Measurements from ENCODE around the gene TTC3. TPM values are rescaled to one million over a fixed set of nuclear protein-coding genes. Genes with fewer than 3 reads are reported as not detected.
"Not testable (repeated sequence)": the region's sequence is repeated elsewhere in the genome, so short reads cannot be mapped to it uniquely, and the experiment has no call there.

Gene TTC3
- polyA plus RNA-seq, 1 donor: 107 TPM

DNA sequence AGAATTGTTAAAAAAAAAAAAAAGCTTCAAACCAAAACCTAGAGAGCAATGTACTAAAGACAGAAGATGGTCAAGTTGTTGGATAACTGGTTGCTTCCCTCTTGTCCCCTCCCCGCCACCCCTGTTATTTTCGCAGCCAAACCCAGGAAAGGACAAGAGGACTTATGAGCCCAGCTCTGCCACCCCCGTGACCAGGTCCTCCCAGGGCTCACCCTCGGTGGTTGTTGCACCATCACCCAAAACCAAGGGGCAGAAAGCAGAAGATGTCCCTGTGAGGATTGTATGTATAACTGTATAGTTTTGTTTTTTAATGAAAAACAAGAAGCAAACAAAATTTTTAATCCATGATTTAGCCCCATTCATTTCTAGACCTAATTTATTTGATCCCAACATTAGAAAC is 124.7 kb downstream of the TTC3 start:
- DNase-seq: no peak

DNA sequence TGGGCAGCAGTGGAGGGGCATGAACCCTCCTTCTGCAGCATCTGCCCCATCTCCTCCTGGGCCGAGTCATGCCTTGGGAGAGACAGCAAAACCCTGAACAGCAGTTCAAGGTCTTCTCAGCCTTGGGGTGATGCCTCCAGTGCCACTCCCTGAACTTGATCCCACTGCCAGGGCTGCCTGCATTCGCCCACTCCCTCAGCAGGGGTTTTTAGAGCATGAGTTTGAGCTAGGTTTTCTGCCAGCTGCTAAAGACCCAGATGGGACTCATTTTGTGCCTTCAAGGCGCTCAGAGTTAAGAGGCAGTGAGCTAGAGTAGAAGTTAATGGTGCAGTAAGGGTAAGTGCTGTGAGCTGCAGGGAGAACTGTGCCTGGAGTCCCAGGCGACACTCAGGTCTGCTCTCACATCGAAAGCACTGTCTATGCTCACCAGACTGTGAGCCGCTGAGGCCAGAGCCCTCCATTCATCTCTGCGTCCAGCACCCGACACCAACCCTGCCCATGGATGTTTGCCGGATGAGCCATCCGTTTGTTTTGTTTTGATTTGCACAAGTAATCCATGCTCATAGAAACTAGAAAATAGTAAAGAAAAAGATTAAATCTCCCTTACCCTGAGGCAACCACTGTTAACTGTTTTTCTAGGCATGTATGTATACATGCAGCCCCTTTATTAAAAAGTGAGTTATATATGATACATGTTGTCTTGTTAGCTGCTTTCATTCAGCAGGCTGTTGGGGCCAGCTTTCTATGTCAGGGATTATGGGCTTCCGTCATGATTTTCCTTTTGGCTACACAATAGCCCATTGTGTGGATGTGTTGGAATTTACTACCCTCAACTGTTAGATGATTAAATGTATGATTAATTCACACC is 126.2 kb downstream of the TTC3 start:
- DNase-seq: no peak

DNA sequence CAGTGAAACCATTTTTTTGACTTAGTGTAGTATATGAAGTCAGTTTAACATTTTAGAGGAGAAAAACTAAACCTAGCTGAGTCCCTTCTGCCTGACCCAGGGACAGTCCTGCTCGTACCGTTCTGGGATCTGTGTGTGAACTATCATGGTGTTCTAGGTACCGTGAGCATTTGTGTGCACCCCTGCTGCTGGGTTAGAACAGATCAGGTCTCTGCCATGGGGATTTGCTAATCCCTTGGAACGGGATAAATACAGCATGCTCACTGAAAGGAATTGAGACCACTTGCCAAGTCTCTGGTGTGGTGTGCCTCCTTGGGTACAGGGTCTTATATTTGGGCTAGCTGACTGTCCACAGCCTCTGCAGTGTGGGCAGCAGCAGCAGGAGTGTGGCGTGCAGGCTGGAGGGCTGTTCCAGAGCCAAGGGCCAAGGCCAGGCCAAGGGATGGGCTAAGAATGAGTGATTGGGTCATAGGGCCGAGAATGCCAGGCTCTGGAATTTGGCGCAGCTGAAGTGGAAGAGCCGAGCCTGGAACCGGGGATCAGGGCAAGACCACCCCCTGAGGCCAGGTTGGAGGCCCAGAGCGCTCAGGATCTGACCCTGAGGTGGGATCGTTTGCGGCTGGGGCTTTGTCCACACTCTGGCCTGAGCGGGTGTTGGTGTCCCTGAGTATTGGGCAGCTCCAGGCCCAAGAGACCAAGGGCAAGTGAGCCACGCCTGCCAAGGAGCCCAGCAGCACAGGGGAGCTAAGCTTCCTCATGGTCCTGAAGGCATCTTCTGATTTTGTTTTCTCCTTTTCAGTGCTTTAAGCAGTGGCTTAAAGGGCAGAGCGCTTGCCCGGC is 127.8 kb downstream of the TTC3 start:
- DNase-seq: no peak

DNA sequence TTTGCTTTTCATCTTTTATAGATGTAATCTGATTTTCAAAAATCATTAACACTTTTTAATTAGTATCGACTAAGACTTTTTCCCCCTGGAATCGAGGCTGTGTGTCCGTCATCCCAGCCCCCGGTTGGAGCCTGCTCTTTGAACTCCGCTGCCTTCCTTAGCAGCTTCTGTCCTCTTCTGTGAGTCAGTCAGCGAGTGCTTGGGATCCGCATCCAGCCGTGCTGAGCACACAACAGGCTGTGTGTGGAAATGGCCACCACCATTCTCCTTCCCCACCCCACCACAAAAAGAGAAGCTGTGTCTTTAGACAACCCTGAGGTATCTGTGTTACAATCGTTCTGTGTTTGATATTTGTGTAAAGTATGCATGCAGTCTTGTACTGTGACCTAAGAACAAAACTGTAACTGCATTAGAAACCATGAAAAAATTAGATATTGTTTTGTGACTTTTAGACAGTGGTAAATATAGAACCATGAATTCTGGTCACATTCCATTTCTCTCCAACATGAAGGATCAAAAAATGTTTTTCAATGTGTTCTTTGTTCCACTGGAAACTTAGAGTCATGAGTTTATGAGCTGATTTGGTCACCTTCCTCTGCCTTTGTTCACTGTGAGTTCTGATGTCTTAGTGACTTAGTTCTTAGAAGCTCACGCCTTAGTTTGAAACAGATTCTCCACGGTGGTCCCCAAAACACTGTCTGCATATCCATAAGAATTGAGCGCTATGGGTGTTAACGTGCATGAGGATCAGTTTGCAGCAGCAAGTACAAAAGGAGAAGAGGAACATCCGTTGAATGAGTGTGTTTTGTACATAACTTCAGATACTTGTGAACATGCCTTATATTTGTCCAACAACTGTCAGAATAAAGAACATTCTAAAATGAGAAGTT is 129.4 kb downstream of the TTC3 start:
- no peak for DNase-seq

DNA sequence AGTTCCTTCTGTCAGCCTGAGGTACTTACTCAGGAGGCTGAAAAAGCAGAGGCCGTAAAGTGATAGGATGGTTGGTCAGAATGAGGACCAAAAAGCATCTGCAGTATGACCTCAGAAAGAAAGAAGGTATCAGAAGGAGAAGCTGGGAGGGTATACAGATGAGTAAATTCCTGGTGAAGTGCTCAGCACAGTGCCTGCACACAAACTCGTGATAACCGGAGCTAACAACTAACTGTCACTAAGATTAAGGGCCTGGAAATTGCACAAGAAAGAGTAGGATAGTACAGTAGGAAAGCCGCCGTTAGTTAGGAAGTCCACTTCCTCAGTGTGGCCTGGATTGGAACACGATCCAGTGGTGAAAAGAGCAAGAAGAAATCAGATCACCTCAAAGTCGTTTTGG is 131.5 kb downstream of the TTC3 start:
- no peak for DNase-seq

DNA sequence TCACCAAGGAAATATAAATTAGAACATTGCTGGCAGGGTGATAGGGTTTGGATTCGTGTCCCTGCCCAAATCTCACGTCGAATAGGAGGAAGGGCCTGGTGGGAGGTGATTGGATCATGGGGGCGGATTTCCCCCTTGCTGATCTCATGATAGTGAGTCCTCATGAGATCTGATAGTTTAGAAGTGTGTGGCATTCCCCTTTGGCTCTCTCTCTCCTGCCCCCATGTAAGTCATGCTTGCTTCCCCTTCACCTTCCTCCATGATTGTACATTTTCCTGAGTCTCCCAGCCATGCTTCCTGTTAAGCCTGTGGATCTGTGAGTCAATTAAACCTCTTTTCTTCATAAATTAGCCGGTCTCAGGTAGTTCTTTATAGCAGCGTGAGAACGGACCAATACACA is 133.4 kb downstream of the TTC3 start:
- DNase-seq: no peak

DNA sequence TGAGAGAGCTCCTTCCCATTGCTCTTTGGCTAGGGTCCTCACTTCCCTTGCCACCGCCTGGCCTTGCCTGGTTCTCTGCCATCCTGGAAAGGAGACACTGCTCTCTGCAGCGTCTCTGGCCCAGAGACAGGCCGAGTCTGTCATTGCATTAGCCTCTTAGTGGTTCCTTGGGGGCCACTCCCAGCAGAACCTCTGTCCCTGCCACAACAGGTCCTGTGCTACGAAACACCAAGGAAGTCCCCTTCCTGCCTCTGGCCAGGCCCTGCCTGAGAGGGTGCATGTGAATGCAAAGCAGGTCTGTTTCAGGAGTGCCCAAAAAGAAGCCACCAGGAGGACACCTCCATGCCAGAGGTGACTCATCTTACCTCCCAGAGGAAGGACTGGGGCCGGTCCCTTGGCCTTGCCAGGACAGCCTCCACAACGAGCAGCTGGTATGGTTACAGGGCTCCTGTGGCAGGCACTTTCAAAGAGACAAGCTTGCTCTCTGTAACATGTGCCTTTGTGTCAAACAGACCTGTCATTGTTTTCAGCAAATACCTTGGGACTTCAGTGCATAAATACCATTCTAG is 134.5 kb downstream of the TTC3 start:
- DNase-seq: no peak

DNA sequence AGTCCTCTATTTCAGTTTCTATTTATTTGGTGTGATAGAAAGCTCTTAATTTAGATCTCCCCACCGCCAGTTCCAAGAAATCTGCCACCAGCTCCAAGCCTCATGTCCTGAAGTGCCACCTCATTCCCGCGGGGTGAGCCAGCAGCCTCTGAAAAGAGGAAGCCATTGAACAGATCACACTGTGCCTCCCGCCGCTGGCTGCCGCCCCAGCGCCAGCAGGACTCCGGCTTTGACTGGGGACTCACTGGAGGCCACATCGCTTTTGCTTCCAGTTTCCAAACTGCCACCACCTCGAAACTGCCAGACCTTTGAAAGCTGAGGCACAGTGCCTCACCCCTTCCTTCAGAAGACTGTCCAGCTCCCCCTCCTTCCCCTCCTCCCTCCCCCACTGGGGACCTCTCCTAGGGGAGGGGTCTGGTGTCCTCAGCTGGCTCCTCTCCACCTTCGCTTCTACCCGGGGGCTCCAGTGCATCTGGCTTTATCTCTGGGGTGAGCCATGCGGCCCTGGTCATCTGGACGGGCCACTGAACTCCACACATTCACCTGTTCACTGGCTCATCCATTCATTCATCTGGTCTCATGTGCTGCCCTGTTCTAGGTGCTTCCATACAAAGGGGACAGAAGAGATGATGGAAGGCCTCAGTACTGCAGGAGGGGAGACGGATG is 135.1 kb downstream of the TTC3 start:
- DNase-seq: no peak

DNA sequence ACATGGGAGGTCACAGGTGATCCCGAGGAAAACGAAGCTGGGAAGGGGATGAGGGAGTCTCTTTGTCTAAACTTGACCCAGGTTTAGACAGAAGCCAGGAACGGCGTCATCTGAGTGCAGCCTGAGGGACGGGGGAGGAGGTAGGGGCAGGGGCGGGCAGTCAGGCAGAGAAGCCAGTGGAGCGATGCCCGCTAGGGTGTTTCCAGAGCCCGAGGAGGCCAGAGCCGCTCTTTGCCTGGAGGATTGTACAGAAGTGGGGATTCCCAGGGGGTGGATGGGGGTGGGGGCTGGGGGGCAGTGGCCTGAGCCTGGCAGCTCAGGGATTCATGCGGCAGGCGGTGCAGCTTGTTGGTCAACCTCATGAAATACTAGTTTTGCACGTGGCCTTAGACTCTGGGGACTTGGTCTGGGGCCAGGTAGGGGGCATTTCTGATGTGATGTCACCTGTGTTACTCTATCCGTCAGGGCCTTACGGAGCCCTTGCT is 135.7 kb downstream of the TTC3 start:
- DNase-seq: no peak

DNA sequence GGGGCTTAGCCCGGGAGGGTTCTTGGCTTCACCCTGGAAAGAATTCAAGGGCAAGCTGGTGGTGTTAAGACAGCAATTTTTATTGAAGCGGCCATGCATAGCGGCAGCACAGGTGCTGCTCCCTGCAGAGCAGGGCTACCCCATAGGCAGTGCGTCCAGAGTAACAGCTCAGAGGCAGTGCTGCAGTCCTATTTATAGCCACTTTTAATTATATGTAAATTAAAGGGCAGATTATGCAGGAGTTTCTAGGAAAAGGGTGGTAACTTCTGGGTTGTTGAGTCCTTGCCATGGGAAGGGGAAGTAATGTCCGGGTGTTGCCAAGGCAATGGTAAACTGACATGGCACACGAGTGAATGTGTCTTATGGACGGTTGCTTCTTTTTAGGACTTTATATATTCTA is 137.1 kb downstream of the TTC3 start:
- DNase-seq: no peak

DNA sequence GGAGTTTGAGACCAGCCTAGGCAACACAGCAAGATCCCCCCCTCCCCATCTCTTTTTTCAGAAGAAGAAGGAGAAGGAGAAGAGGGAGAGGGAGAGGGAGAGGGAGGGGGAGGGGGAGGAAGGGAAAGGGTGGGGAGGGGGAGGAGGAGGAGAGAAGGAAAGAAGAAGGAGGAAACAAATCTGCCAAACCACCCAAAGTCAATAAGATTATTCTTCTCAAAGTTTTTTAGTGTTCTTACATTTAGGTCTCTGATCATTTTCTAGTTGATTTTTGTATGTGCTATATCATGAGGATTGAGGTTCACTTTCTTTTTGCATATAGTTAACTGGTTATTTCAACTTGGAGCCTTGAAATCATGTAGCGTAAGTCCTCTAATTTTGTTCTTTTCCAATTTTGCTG is 137.7 kb downstream of the TTC3 start:
- DNase-seq: no peak

DNA sequence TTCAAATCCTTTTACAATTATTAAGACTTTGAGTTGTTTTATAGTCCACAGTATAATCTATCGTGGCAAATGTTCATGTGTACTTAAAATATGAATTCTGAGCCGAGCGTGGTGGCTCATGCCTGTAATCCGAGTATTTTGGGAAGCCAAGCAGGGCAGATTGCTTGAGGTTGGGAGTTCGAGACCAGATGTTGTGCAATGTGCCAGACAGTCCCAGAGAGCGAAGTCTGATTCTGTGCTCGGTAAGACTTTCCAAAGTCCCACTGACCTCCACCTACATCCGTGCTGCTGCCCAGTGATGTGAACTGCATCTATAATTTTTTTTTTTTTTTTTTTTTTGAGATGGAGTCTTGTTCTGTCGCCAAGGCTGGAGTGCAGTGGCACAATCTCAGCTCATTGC is 141.9 kb downstream of the TTC3 start:
- DNase-seq: no peak

DNA sequence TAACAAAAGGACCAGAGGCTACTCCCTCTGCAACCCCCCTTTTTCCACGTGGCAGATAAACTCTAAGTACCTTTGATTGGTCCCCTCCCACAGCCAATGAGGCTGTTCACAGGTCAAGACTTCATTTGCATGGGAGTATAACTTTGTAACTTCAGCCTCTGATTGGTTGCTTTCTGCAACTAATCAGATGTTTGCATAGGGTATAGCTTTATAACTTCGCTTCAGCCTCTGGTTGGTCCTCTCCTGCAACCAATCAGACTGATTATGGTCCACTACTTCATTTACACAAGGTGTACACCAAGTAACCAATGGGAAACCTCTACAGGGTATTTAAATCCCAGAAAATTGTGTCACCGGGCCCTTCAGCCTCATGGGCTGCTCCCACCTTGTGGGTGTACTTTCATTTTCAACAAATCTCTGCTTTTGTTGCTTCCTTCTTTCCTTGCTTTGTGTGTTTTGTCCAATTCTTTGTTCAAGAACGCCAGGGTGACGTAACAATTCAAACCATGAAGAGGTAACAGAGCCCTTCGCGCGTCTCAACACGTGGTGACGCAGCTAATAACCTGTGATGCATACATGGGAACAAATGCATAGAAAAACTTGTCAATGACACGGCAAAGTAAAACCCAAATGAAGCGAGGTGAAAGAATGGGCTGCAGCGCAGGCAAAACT is 146.8 kb downstream of the TTC3 start:
- DNase-seq: no peak

DNA sequence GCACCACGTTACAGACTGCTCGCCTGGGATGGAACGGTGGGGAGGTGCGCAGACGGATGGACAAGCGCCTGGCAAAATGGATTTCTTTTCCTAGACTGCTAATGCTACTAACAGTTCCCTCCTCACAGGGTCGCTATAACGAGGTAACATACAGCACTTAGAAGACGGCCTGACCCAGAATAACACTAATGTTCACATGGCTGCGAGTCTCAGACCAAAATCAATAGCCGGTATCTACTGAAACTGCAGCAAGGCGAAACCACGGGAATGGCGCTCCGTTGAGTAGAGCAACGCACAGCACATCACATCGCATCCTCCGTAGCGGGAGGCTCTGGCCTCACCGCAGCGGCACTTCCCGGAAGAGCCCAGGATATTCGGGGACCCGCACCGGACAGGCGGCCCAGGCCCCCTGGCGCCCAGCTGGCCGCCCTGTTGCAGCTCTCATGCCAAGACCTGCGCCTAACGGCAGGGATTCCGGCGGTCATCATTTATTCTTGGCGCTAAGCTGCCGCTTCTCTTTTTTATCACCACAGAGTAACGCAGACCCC is 147.5 kb downstream of the TTC3 start:
- DNase-seq: peak; percentile 45

DNA sequence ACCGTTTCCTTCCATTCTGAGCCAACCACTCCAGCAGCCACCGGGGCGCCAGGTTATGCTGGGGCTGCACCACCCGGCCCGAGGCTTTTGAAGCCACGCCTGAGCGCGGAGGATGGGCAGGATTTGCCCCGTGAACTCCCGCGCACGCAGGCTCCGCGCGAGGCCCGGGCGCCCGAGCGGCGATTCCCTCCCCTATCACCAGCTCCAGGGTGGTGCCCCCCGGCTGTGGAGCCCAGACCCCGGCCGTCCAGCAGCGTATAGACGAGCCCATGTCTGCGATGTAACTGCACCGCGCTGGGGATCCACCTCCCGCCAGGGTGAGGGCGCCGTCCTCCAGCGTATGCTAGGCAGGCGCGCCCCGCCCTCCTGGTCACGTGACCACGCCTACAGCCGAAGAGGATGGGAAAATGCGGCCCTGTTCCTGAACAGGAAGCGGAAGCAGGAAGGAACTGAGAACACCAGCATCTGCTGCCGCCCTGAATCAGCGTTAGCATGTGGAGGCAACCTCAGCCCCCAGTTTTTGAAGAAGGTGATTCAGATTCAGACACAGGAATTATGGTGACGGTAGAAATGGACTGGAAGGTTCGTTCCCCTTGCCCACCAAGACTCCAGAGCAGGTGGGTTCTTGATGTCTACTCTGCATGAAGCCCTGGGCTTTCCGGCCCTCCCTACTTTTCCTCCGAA is 148.1 kb downstream of the TTC3 start:
- DNase-seq: peak; percentile 93

DNA sequence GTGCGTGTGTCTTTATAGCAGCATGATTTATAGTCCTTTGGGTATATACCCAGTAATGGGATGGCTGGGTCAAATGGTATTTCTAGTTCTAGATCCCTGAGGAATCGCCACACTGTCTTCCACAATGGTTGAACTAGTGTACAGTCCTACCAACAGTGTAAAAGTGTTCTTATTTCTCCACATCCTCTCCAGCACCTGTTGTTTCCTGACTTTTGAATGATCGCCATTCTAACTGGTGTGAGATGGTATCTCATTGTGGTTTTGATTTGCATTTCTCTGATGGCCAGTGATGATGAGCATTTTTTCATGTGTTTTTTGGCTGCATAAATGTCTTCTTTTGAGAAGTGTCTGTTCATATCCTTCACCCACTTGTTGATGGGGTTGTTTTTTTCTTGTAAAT is 149.2 kb downstream of the TTC3 start:
- not testable (repeated sequence) for DNase-seq

DNA sequence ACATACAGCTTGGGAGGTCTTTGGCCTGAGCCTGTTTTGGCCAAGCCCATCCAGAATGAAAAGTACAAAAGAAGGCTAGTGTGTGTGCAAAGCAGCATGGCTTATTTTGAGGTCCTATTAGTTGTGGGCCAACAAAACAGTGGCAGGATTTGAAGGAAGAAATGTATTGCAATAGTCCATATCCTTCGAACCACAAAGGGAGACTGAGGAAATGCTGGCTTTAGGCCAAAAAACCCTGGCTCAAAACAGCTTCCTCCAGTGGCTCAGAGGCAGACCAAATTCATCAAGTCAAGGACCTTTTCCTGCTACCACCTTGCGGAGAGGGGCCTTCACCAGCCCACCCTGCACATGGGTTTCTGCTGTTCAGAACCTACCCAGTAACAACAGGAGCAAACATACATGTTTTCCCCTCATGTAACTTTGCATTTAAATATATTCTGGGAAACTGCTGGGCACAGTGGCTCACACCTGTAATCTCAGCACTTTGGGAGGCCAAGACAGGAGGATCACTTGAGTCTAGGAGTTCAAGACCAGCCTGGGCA is 150.8 kb downstream of the TTC3 start:
- DNase-seq: no peak

DNA sequence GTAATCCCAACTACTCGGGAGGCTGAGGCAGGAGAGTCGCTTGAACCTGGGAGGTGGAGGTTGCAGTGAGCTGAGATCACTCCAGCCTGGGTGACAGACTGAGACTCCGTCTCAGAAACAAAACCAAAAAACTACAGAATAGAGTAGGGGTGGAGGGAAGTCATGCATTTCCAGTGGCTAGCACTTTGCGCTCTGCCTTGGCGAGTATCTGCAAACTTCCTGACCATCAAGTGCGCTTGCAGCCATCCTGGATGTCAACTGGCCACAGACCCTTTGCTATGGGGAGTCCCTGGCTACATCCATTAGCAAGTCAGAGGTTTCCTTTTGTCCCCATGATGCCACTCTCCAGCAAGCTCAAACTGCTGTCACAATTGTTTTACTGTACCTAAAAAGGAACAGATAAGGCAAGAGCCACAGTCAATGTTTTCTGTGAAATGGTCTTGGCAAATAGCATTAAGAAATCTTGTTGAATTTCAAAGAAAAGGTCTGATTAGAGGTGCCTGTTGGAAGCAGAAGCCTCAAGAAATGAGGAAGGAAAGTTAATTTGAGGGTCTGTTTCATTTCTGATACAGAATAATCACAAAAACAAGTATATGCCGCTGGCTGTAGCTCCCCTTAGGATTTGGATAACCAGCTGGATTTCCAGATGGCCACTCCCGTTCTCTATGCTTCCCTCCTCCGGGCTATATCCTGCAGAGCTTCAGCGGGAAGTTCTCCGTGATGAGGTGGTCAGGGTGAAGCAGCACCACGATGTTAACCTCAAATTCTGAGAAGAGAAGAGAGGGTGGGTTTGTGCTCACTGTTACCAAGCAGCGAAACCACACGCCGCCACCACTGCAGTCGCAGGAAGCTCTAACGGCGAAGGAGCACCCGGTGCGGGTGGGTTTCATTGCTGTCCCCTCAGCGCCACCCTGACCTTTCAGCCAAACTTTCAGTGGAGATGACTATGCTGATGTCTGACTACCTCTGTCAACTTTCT is 152.1 kb downstream of the TTC3 start:
- DNase-seq: no peak
